Hematopoietic multipotent progenitor cell treated with erythropoietin and hydrocortisone succinate and interleukin-3 and kit ligand, for 15 days (in vitro differentiated cells): Measurements from ENCODE around the gene ECI1.
"Not testable (repeated sequence)": the region's sequence is repeated elsewhere in the genome, so short reads cannot be mapped to it uniquely, and the experiment has no call there.

Experiments
- DNase-seq: peaks from one replicate; pipeline ENCODE4 v3.0.0-alpha.2; 2015; ENCODE audit warnings: low spot score

Gene ECI1

DNA sequence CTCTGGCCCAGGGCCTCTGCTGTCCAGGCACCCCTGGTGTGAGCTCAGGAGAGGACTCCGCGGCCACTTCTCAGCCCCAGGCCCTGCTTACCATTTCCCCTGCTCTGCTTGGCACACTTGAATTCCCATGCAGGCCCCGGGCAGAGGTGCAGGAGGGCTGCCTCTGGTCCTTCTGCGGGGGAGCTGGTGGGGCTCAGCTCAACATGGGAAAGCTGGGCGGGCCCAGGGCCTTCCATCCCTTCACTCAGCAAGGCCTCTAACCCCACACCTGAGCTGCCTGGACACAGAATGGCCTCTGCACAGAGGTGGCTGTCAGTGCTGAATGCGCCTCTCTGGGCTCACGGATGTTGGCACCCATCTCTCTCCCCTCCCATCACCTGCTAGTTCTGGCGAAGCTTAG is 29.1 kb upstream of the ECI1 start:
- DNase-seq = no peak

GRCh38 chr16:2278956-2279800 is 27.8 kb upstream of the ECI1 start:
- DNase-seq = no peak

DNA sequence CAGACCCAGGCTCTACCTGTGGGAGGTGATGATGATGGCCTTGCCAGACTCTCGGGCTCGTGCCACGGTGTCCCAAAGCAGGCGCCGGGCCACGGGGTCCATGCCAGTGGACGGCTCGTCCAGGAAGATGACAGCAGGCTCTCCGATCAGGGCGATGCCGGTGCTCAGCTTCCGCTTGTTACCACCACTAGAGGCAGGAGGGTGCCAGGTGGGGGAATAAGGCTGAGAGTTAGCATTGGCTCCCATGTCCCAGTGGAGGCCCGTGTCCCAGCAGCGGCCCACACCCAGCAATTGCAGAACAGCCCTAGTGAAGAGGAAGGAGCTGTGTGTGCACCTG is 26.9 kb upstream of the ECI1 start:
- DNase-seq = no peak

DNA sequence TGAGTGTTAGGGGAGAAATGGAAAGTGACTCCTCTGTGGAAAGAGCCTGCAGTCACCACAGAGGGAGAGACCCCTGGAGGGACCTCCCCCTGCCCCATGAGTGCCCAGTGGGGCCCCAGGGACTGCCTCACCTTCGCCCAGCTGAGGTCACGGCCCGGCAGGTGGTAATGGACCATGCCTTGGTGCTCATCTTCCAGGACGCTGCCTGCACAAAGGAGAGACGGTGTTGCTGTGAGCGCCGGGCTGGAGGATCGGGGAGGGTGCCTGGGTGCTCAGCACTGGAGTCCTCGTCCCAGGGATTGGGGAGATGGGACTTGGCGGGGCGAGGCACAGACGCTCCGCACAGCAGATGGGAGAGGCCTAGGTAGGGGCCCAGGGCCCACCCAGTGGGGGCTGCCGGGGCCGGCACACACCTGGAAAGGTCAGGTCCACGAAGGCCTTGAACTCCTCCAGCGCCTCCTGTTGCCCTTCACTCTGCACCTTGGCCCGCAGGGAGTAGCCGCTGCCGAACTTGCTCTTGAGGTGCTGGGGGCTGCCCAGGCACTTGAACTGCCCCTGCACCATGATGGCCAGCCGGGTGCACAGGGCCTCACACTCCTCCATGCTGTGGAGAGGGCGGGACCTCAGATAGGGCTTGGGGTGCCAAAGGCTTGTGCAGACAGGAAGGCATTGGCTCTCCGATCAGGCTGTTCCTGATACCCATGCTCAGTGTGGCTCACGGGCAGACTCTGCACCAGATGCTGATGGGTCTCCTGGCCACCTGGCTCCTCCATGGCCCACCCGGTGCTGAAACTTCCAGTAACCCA is 26.3 kb upstream of the ECI1 start:
- no peak for DNase-seq

DNA sequence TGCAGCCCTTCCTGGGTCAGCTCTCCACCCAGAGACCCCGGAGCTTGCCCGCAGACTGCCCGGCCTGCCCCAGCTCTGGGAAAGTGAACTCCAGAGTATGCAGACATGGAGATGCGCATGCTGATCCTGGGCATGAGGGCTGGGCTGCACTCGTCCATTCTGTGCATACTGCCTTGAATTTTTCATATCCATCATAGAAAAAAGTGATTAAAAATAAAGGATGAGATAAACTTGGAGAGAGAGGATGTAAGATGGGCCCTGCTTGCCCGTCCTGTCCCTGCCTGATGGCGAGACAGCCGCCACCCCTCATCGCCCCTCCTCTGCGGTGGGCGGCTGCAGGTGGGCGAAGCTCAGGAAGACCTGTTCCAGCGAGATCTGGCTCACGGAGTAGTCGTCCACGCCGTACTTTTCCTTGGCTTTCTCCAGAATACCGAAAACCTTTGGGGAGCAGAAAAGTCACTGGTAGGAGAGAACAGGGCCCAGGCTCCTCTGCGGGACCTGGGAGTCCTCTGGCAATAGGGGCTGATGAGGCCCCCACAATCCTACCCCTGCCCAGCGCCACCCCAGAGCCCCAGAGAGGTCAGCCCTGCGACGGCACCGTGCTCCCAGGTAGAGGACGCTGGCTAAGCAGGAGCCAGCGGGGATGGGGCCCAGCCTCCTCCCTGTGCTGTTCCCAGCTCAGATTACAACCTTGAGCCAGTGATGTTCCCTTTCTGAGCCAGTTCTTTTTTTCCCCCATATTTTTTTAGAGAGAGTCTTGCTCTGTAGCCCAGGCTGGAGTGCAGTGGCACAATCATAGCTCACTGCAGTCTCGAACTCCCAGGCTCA is 25.2 kb upstream of the ECI1 start:
- no peak for DNase-seq

DNA sequence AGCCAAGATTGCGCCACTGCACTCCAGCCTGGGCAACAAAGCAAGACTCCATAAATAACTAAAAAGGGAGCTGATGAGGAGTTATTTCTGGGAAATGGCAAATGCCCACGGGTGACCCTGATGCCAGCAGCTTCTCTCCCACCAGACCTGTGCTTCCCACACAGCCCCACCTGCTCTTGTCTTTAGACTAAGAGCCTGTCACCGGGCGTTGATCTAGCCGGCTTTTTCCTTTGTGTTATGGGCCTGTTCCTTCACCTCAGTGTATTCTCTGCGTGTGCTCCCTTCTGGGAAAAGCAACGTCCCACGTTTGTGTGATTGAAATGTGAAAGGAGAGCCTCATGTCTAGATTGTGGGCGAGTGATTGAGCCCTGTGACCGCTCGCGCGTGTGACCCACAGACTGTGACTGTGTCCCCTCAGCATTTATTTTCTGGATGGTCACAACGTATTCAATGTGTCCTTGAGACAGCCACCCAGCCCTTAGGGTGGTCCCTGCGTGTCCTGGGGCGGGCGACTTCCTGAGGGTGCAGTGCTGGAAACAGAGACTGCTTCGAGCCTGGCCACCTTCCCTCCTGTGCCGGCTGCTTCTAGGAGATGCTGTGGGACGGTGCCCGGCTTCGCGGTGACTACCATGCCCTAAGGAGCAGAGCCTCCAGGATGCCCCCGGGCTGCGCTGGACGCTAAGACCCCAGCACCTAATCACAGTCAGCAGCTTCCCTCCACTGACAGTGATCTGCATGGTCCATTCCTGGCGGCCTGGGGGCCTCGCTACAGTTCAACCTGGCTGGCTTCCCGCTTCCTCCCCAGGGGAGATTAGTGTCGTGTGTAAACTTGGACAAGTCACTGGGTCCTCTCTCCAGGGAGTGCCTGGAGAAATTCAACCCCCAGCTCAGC is 24.3 kb upstream of the ECI1 start:
- no peak for DNase-seq

- no peak for DNase-seq
Measured at GRCh38 chr16:2273931-2274330, 22.5 kb upstream of the ECI1 start.

GRCh38 chr16:2273484-2273883 is 22.1 kb upstream of the ECI1 start:
- no peak for DNase-seq

DNA sequence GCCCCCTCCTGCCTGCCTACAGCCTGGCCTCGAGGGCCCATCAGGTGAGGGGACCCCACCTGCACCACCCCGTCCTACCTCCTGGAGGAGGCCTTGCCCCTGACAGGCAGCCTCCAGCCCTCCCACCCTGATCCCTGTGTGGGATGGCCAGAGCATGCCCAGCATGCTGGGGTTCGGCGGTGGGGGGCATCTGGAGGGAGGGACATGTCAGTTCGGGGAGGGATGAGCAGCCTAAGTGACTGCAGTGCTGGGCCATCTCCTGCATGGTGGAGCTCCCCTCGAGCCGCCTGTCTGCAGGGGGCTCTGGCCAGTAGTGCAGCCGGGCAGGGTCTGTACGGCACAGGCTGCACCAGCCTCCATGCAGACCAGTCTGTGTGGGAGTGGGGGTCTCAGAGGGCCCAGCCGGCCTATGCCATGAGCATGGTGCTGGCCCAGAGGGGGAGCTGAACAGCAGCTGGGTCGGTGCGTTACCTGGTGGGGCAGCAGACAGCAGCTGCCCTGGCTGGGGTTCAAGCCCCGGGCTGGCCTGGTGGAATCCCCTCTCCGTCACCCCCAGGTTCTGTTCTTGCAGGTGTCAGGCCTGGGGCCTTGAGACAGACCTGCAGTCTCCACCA is 20.6 kb upstream of the ECI1 start:
- DNase-seq = no peak

GRCh38 chr16:2270588-2271470 is 19.4 kb upstream of the ECI1 start:
- no peak for DNase-seq

GRCh38 chr16:2270070-2270462 is 18.7 kb upstream of the ECI1 start:
- no peak for DNase-seq

- DNase-seq = peak; percentile 96
Measured at GRCh38 chr16:2267913-2268666, 16.7 kb upstream of the ECI1 start, which contains the start of gene RNPS1. RNPS1 (minus strand) TSS chr16:2268126; CDS start chr16:2264643, 3,483 bp downstream.

DNA sequence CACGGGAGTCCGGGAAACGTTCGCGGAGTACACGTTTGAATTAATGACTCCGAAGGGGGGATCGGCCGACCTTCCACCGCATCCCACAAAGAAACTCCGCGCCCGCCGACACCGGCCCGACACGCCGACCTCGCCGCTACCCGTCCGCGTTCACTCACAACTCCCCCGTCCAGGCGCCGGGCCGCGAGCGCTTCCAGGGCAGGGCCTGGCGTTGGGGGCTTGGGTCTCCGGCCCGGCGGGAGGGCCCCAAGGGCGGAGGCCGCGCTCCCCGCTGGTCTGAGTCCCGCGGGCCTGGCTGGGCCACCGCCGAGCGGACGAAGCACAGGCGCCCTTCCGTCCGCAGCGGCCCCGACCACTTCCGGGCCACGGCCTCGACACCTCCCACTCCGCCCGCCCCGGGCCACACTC is 16.1 kb upstream of the ECI1 start:
- not testable (repeated sequence) for DNase-seq

GRCh38 chr16:2266887-2267286 is 15.5 kb upstream of the ECI1 start:
- not testable (repeated sequence) for DNase-seq

- not testable (repeated sequence) for DNase-seq
Measured at GRCh38 chr16:2263026-2263425, 11.6 kb upstream of the ECI1 start.

DNA sequence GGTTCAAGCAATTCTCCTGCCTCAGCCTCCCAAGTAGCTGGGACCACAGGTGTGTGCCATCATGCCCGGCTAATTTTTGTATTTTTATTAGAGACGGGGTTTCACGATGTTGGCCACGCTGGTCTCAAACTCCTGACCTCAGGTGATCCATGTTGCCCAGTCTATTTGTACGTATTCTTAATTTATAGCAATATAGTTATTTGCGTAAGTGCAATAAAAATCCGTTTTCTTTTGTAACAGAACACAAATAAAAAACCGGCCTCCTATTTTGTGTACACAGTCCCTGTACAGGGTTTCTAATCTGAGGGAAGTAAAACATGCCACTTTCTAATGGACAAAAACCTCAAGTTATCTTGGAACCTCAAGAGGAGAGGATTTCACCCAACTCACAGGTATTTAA is 8.9 kb upstream of the ECI1 start:
- DNase-seq = no peak

DNA sequence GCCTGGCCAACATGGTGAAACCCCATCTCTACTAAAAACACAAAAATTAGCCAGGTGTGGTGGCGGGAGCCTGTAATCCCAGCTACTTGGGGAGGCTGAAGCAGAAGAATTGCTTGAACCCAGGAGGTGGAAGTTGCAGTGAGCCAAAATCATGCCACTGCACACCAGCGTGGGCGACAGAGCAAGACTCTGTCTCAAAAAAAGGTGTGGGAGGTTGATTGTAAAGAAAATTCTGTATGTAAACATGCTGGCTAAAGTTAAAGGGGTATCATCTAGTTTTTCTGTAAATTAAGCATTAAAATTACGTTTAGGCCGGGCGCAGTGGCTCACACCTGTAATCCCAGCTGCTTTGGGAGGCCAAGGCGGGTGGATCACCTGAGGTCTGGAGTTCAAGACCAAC is 7.1 kb upstream of the ECI1 start:
- not testable (repeated sequence) for DNase-seq

DNA sequence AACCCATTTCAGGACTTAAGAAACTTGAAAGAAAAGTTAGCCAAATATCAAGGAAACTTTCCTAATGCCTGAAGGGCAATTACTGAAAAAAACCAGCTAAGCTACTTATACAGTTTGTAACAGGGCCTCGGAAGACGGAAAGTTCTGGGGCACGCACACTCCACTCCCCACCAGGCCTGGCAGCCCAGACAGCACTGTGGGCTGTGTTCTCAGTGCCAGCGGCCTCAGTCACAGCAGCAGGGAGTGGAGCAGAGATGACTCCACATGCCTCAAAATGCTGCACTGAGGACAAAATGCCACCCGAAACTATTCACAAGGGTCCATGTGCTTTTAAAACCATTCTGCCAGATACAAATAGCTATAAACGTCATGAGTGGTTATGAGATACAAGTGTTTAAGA is 6.3 kb upstream of the ECI1 start:
- no peak for DNase-seq

DNA sequence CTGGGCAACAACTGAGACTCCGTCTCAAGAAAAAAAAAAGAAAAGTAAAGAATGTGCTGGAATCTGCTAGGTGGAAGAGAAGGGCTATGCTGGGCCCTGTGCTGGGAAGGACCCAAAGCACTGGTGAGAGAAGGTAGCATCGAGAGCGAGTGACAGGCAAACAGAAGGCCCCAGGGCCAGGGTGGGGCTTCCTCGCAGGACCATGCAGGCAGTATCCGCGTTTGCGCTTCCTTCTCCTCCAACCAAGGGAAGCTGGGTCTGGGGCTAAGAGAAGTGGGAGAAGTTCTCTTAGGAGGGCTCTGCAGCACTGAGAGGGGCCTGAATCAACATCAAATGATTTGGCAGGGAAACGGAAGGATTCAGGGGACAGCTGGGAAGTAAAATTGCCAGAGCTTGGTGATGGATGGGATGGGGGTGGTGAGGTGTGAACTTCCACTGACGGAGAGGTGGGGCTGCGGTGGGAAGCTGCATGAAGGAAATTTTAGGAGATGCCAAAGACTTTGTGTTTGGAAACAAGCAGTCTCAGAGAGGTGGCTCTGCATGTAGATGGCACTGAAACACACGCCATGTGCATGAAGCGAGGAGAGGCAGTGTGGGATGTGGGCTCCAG is 5.2 kb upstream of the ECI1 start:
- no peak for DNase-seq
